HepG2 (cell line): Measurements from ENCODE around the gene CSNK1G1. TPM values are rescaled to one million over a fixed set of nuclear protein-coding genes. Genes with fewer than 3 reads are reported as not detected.
A peak's percentile ranks its signal among the peaks of the same experiment; 100 is the strongest.

Source experiments
- NCOA1 ChIP-seq: sonication (generic); formaldehyde crosslinking; IDR thresholded peaks from 2 replicates; pipeline ENCODE4 v1.9.0; 2021; ENCODE audit warnings: missing genetic modification reagents
- NKX3-1 ChIP-seq: sonication (generic); formaldehyde crosslinking; IDR thresholded peaks from 2 replicates; pipeline ENCODE4 v1.5.0; 2020; ENCODE audit warnings: missing genetic modification reagents
- SP140L ChIP-seq: sonication (generic); formaldehyde crosslinking; IDR thresholded peaks from 2 replicates; pipeline ENCODE4 v1.4.0; 2020; ENCODE audit warnings: missing genetic modification reagents, borderline replicate concordance
- ZNF292 ChIP-seq: sonication (generic); formaldehyde crosslinking; IDR thresholded peaks from 2 replicates; pipeline ENCODE4 v1.8.1; 2022; ENCODE audit warnings: mild to moderate bottlenecking, low read depth, missing genetic modification reagents, borderline replicate concordance
- ZSCAN29 ChIP-seq: sonication (generic); formaldehyde crosslinking; conservative IDR thresholded peaks from 2 replicates; pipeline ENCODE4 v1.4.0; 2020; ENCODE audit warnings: mild to moderate bottlenecking, missing genetic modification reagents
- polyA plus RNA-seq, 8 experiments: library from polyadenylated mRNA; depleted of rRNA in 3 of 8; stranded (reverse) in 7 of 8; unstranded in 1 of 8; fragments of >200 nt; fragmentation: Illumina TruSeq in 4 of 8; extraction: Trizol in 4 of 8; gene quantifications; 2 replicates each; pipeline versions ENCODE4 v1.2.1 to v1.2.3, GENCODE V29; 2011 to 2016; ENCODE audit warnings: low read depth in 4 of 8, missing spikeins in 1 of 8, mixed read lengths in 1 of 8; ENCODE audit not compliant: insufficient read depth in 1 of 8
- total RNA-seq, 5 experiments: library from RNA; depleted of rRNA; stranded (reverse); fragments of >200 nt; fragmentation: Illumina TruSeq; extraction: Trizol; gene quantifications; 2 replicates each; pipeline ENCODE4 v1.2.3, GENCODE V29; 2016; ENCODE audit warnings: low read depth in 1 of 5
- TF ChIP-seq, protein P1 (sequence below): sonication (generic); formaldehyde crosslinking; IDR thresholded peaks from one replicate; pipeline ENCODE4 v1.5.1; 2020; ENCODE audit warnings: mild to moderate bottlenecking, missing genetic modification reagents; ENCODE audit errors: not compliant biosample characterization
- TF ChIP-seq, protein P2 (sequence below): IDR thresholded peaks from 2 replicates; pipeline ENCODE4 v1.6.1; 2016
- TF ChIP-seq, protein P3 (sequence below): sonication (generic); formaldehyde crosslinking; IDR thresholded peaks from 2 replicates; pipeline ENCODE4 v1.5.0; 2020; ENCODE audit warnings: mild to moderate bottlenecking, missing genetic modification reagents, moderate library complexity
- TF ChIP-seq, protein P4 (sequence below): sonication (generic); formaldehyde crosslinking; IDR thresholded peaks from 2 replicates; pipeline ENCODE4 v1.4.0; 2020; ENCODE audit warnings: missing genetic modification reagents
- TF ChIP-seq, protein P5 (sequence below): sonication (generic); formaldehyde crosslinking; IDR thresholded peaks from 2 replicates; pipeline ENCODE4 v1.4.0; 2020; ENCODE audit warnings: mild to moderate bottlenecking, missing genetic modification reagents

CSNK1G1 gene
- total and polyA plus RNA-seq, 2 of the 13 experiments (the other 11 are each of a cell fraction or from before 2014, with no cell fraction given) = 8.5 to 12.6 TPM

DNA sequence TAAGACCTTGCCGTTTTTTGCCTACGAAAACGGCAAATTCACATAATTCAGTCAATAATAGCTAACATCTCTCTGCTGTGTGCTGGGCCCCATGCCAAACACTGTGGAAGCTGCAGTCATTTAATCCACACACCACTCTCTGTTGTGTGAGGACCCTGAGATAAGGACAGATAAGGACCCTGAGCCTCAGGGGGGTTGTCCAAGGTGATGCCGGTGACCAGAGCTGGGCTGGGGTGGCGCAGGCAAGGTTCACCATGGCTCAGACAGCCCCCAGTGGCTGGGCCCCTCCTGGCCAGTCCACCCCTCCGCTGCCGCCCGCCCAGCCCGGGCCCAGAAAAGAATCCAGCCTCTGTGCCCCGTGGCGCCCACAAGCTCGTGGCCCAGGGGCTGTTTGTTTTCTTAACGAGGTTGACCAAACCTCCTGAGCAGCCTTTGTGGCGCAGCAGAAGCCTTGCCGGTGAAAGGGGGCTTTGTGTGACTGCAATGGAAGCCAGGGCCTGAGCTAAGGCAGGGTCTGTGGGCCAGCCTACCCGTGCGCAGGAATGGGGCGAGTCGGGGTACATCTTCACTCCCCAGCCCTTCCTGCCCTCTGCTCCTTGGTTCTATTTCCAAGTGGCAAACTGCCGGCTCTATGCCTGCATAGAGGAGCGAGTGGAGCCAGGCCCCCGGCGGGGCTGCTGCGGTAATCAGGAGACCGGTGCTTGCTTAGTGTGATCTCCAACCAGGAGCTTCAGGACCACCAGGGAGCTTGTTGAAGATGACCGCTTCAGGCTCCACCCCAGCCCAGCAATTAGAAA, 208.9 kb downstream of the CSNK1G1 start (continued):
- TF ChIP-seq, protein P1, sequence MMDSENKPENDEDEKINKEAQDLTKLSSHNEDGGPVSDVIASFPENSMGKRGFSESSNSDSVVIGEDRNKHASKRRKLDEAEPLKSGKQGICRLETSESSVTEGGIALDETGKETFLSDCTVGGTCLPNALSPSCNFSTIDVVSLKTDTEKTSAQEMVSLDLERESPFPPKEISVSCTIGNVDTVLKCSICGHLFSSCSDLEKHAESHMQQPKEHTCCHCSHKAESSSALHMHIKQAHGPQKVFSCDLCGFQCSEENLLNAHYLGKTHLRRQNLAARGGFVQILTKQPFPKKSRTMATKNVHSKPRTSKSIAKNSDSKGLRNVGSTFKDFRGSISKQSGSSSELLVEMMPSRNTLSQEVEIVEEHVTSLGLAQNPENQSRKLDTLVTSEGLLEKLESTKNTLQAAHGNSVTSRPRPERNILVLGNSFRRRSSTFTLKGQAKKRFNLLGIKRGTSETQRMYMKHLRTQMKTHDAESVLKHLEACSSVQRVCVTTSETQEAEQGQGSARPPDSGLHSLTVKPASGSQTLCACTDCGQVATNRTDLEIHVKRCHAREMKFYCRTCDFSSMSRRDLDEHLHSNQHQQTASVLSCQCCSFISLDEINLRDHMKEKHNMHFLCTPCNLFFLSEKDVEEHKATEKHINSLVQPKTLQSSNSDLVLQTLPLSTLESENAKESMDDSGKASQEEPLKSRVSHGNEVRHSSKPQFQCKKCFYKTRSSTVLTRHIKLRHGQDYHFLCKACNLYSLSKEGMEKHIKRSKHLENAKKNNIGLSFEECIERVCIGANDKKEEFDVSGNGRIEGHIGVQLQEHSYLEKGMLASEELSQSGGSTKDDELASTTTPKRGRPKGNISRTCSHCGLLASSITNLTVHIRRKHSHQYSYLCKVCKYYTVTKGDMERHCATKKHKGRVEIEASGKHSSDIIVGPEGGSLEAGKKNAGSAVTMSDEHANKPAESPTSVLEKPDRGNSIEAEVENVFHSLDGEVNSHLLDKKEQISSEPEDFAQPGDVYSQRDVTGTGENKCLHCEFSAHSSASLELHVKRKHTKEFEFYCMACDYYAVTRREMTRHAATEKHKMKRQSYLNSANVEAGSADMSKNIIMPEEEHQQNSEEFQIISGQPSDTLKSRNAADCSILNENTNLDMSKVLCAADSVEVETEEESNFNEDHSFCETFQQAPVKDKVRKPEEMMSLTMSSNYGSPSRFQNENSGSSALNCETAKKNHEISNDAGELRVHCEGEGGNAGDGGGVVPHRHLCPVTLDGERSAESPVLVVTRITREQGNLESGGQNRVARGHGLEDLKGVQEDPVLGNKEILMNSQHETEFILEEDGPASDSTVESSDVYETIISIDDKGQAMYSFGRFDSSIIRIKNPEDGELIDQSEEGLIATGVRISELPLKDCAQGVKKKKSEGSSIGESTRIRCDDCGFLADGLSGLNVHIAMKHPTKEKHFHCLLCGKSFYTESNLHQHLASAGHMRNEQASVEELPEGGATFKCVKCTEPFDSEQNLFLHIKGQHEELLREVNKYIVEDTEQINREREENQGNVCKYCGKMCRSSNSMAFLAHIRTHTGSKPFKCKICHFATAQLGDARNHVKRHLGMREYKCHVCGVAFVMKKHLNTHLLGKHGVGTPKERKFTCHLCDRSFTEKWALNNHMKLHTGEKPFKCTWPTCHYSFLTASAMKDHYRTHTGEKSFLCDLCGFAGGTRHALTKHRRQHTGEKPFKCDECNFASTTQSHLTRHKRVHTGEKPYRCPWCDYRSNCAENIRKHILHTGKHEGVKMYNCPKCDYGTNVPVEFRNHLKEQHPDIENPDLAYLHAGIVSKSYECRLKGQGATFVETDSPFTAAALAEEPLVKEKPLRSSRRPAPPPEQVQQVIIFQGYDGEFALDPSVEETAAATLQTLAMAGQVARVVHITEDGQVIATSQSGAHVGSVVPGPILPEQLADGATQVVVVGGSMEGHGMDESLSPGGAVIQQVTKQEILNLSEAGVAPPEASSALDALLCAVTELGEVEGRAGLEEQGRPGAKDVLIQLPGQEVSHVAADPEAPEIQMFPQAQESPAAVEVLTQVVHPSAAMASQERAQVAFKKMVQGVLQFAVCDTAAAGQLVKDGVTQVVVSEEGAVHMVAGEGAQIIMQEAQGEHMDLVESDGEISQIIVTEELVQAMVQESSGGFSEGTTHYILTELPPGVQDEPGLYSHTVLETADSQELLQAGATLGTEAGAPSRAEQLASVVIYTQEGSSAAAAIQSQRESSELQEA (CRISPR knock-in tag) = no peak
- TF ChIP-seq, protein P2, sequence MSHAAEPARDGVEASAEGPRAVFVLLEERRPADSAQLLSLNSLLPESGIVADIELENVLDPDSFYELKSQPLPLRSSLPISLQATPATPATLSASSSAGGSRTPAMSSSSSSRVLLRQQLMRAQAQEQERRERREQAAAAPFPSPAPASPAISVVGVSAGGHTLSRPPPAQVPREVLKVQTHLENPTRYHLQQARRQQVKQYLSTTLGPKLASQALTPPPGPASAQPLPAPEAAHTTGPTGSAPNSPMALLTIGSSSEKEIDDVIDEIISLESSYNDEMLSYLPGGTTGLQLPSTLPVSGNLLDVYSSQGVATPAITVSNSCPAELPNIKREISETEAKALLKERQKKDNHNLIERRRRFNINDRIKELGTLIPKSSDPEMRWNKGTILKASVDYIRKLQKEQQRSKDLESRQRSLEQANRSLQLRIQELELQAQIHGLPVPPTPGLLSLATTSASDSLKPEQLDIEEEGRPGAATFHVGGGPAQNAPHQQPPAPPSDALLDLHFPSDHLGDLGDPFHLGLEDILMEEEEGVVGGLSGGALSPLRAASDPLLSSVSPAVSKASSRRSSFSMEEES (CRISPR knock-in tag) = peak; percentile 56; the same call in 1 of the 2 replicates
- no peak for TF ChIP-seq ZSCAN29 (CRISPR knock-in tag)
- TF ChIP-seq, protein P3, sequence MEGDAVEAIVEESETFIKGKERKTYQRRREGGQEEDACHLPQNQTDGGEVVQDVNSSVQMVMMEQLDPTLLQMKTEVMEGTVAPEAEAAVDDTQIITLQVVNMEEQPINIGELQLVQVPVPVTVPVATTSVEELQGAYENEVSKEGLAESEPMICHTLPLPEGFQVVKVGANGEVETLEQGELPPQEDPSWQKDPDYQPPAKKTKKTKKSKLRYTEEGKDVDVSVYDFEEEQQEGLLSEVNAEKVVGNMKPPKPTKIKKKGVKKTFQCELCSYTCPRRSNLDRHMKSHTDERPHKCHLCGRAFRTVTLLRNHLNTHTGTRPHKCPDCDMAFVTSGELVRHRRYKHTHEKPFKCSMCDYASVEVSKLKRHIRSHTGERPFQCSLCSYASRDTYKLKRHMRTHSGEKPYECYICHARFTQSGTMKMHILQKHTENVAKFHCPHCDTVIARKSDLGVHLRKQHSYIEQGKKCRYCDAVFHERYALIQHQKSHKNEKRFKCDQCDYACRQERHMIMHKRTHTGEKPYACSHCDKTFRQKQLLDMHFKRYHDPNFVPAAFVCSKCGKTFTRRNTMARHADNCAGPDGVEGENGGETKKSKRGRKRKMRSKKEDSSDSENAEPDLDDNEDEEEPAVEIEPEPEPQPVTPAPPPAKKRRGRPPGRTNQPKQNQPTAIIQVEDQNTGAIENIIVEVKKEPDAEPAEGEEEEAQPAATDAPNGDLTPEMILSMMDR = peak; percentile 39
- no peak for TF ChIP-seq NCOA1 (CRISPR knock-in tag)
- TF ChIP-seq SP140L (CRISPR knock-in tag) = no peak
- TF ChIP-seq, protein P4, sequence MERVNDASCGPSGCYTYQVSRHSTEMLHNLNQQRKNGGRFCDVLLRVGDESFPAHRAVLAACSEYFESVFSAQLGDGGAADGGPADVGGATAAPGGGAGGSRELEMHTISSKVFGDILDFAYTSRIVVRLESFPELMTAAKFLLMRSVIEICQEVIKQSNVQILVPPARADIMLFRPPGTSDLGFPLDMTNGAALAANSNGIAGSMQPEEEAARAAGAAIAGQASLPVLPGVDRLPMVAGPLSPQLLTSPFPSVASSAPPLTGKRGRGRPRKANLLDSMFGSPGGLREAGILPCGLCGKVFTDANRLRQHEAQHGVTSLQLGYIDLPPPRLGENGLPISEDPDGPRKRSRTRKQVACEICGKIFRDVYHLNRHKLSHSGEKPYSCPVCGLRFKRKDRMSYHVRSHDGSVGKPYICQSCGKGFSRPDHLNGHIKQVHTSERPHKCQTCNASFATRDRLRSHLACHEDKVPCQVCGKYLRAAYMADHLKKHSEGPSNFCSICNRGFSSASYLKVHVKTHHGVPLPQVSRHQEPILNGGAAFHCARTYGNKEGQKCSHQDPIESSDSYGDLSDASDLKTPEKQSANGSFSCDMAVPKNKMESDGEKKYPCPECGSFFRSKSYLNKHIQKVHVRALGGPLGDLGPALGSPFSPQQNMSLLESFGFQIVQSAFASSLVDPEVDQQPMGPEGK (CRISPR knock-in tag) = peak; percentile 96
- TF ChIP-seq ZNF292 = 0 out of 2 replicates have a peak, but pooled peaks have one; percentile 18
- TF ChIP-seq, protein P5, sequence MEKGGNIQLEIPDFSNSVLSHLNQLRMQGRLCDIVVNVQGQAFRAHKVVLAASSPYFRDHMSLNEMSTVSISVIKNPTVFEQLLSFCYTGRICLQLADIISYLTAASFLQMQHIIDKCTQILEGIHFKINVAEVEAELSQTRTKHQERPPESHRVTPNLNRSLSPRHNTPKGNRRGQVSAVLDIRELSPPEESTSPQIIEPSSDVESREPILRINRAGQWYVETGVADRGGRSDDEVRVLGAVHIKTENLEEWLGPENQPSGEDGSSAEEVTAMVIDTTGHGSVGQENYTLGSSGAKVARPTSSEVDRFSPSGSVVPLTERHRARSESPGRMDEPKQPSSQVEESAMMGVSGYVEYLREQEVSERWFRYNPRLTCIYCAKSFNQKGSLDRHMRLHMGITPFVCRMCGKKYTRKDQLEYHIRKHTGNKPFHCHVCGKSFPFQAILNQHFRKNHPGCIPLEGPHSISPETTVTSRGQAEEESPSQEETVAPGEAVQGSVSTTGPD (CRISPR knock-in tag) = peak; percentile 72; the same call in 1 of the 2 replicates
- TF ChIP-seq NKX3-1 (CRISPR knock-in tag) = no peak
